SK-MEL-5 (cell line): ENCODE data around the gene ZRANB3. TPM values are rescaled to one million over a fixed set of nuclear protein-coding genes. Genes with fewer than 3 reads are reported as not detected.

Experiments
- DNase-seq: peaks from one replicate; pipeline ENCODE4 v3.0.0-alpha.2; 2016; ENCODE audit warnings: low read depth, low spot score
- in situ Hi-C: cut with HindIII; loops from 2 replicates; pipeline ENCODE4 v1.10.0; 2016; ENCODE audit warnings: low sequenced_read_pairs, high pct_unique_total_duplicates, low pct_unique_long_range_greater_than_20kb
- total RNA-seq: library from RNA; depleted of rRNA; stranded (reverse); fragments of >200 nt; shearing (Covaris generic); gene quantifications from 2 replicates; pipeline ENCODE4 v1.2.3, GENCODE V29; 2014

Gene ZRANB3
- total RNA-seq, 1 experiment from 2014 or later: 9.7 TPM

DNA sequence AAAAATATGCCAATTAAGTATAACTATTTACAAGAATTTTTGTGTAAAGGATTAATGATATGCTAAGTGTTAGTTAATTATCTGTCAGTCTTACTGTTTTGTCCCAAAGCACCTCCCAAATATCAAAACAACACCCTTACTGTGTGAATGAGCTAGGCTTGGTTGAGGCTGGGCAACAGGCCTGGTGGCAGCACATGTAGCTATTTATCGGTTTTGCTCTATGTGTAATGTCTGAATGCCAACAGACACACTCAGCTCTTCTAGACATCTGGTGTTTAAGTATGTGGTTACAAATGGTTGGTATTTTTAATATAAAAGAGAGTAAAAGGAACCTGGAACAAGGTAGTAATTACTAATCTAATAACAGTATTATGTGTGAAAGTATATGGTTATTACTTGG, 303.6 kb downstream of the ZRANB3 start:
- no peak for DNase-seq
- in situ Hi-C loops: no loop called here

DNA sequence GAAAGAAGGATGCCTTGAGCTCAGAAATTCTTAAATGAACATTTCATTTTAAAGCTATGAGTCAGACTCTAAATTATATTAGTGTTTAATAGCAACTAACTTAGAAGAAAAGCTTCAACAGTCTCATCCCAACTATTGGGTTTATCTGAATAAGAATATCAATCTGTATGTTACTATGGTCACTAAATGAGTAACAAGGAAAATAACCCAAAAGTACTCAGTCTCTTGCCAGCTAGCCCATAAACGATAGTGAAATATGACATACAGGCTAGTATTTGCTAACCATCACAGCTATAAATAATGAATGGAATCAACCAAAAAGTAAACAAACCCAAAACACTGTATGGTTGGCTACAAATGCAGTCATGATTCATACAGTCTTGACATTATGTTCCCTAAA, 304.1 kb downstream of the ZRANB3 start:
- no peak for DNase-seq
- in situ Hi-C loops: no loop called here

DNA sequence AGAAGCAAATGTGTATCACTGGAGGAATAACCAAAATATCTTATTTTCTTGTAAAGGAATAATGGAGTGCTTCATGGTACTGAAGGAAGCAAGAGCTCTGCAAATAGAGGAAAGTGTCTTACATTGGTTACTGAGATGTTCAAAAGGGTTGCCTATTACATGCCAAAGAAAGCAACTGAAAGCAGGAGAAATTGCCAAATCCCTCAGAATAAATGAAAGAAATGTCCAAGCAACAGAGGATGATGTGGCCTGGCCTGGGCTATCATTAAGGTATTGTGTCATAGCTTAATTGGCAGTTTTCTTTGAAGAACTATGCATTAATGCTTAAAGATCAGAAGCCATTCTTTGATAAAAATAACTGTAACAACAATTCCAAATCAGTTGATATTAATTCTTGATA, 305.2 kb downstream of the ZRANB3 start:
- no peak for DNase-seq
- in situ Hi-C loops: no loop called here

DNA sequence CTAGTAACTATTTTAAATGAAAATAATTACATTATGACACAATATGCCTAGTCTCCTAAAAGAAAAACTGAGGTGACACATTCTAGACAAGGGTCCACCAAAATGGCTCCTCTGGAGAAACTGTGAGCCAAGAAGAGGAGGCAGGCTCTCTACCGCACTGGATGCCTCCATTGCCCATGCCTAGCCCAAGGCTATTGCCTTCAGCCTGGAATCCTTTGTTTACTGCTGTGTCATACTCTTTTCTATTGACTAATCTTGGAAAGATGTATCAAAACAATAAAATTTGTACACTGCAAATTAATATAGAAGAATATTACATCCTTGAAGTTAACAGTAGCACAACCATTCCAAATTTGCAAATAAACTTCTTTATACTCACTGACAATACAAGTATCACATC, 311.8 kb downstream of the ZRANB3 start:
- no peak for DNase-seq
- in situ Hi-C loops: no loop called here

DNA sequence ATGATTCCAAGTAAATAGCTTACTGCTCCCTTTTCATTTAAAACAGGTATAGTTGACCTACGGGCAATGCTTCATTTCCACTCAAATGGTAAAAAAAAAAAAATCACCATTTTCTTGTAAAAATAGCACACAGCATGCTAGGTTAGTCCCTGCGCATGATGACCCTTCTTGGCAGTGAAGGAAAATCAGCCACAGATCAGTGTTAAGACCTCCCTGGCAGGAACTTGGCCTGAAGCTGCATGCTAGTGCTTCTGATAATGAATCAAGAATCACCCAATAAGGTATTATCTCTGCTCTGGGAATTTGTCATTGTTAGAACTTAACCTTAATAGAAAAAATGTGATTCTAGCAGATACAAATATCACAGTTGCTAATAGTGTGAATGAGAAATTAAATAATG, 312.6 kb downstream of the ZRANB3 start:
- in situ Hi-C loops: no loop called here
- DNase-seq: no peak

DNA sequence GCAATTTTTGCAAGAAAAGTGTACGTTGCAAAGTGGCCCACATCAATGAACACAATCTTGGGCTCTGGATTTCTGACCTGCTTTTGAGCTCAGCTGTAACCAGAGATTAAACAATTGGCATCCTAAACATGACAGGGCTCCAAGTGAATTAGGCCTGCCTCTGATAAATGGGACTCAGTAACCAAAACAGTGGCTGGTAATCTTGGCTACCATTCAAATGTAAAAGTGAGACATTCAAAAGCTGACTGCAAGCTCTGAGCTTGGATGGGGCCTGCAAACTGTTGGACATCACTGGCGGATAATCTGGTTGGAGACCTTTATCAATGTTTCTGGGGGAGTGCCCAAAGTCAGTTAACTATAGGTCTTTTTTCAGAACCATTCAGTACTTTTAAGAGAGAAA, 318.3 kb downstream of the ZRANB3 start:
- DNase-seq: no peak
- in situ Hi-C loops: no loop called here

DNA sequence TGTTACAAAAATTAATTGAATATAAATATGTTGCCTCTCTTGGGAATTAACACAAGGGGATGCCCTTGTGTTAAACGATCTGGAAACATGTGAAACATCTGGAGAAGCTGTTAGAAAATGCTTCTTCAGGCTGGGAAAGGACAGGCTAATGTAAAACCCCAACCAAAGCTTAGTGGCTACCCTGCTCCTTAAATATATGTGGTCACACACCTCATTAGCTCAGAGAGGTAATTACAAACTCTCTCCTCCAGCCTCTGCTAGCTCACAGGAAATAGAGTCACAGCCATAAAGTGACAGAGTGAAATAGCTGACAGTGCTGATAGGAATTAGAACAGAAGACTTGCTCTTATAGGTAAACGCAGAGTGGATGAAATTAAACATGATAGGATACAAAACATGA, 323.0 kb downstream of the ZRANB3 start:
- DNase-seq: no peak
- in situ Hi-C loops: no loop called here

DNA sequence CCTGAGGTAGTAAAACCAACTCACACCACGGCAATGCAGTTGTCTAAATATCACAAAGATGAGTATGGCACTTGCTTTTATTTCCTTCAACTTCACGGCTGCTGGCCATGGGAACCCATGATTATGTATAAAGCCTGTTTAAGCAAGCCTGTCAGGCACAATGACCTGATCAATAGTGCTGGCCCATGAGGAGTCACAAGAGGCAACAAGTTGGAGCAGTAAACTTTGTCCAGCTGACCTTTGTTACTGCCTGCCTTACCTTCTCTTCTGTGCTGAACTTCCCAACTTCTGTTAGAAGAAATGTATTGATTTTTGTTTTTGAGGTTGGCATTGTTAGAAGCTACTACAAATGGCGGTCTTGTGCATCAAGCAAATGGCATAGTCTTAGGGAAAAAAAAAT, 327.1 kb downstream of the ZRANB3 start:
- in situ Hi-C loops: no loop called here

DNA sequence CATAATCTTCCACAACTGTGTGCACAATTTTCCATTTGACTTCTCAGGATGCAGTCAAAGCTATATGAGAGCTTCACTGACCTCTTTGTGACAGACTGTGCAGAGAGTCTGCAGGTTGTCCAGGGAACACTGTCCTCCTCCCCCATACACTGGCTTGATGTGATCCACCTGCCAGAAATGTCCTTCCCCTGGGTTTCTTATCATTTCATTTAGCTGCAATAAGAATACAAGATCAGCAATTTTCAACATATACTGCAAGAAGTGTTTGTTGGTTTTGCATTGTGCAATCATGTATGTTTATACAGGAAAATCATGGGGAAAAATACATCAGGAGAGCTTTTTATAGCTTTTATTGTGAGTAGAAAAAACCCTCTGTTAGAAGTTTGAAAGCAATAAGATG, 328.3 kb downstream of the ZRANB3 start:
- in situ Hi-C loops: no loop called here

More for the DNA sequence above, 327.1 kb downstream of the ZRANB3 start:
- DNase-seq: no peak

DNA sequence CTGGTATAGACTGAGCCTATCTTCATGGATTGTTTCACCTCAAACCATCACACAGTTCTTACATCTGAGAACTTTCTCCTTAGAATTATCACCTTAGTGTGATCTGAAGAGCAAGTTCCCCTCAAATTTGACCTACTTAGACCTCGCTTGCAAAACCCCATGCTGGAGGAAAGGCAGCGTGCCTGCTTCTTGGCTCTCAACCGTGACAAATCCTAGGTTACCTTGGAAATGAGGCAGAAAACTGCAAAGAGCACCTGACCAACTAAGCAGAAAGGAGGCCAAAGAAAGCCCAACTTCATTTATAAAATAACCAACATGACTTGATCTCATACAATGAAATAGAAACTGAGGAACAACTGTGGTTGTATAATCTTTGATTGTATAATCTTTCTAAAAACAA, 332.5 kb downstream of the ZRANB3 start:
- no peak for DNase-seq
- in situ Hi-C loops: no loop called here

More for the DNA sequence above, 328.3 kb downstream of the ZRANB3 start:
- DNase-seq: no peak

DNA sequence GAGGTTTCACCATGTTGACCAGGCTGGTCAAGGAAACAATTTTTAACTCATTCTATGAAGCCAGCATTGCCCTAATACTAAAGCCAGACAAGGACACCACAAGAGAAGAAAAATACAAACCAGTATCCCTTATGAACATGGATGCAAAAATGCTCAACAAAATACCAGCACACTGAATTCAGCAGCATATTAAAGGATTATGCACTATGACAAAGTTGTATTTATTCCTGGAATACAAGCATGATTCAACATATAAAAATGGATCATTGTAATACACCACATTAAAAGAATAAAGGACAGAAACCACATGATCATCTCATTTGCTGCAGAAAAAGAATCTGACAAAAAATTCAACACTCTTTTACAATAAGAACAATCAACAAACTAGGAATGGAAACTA, 340.2 kb downstream of the ZRANB3 start:
- no peak for DNase-seq
- in situ Hi-C loops: no loop called here

DNA sequence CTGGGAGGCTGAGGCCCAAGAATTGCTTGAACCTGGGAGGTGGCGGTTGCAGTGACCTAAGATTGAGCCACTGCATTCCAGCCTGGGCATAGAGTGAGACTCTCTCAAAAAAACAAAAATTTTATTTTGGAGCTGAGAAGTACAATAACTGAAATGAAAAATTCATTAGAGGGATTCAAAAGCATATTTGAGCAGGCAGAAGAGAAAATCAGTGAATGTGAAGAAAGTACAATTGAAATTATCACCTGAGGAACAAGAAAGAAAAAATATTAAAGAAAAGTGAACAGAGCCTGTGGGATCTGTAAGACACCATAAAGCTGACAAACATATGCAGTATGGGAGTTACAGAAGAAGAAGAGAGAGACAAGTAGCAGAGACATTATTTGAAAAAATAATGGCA, 341.9 kb downstream of the ZRANB3 start:
- no peak for DNase-seq
- in situ Hi-C loops: no loop called here

DNA sequence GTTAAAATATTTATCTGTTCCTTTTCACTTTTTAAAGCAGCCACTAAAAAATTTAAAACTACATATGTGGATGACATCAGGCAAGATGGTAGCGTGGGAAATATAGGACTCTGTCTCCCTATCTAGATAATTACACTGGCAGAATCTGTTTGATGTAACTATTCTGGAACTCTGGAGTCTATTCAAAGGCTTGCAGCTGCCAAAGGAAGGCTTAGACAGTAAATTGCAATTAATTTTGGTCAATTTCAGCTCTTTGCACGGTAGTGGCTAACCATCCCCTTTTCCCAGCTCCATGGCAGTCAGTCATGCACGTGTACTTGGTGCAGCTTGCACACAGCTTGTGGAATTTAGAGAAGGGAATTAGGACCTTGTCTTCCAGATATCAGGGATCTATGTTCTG, 343.7 kb downstream of the ZRANB3 start:
- no peak for DNase-seq
- in situ Hi-C loops: no loop called here

DNA sequence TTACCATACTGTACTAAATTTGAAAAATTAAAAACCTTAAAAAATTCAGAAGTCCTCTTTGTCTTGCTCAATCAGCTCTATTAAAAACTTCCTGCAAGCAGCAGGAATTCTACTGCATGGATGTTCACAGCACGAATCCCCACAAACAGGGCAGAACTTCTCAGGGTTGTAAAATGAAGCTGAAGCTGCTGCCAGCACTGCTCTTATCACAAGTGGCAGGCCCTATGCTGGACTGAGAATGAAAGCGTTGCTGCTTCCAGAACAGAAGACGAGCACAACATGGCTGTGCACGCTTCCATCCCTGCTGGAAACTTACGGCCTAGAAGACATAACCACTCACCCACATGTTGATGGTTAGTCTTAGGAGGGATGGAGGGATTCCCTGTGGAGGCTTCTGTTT, 345.0 kb downstream of the ZRANB3 start:
- no peak for DNase-seq
- in situ Hi-C loops: no loop called here

DNA sequence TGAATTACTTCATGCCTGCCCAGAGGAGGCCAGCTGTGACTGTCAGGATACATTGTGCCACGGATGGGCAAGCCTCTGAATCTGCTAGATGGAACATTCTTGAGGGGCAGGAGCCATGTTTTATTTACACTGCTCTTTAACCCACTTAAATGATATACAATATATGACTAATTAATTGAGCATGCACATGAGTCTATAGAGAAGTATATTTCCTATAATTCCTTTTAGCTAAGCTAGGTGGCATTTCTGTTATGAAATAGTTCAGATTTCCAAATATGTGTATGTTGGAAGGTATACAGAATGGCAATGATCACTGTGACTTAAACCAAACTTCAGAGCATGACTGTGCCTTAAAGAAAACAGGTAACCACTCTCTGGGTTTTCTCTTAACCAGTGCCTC, 347.2 kb downstream of the ZRANB3 start:
- in situ Hi-C loops: no loop called here
- no peak for DNase-seq

DNA sequence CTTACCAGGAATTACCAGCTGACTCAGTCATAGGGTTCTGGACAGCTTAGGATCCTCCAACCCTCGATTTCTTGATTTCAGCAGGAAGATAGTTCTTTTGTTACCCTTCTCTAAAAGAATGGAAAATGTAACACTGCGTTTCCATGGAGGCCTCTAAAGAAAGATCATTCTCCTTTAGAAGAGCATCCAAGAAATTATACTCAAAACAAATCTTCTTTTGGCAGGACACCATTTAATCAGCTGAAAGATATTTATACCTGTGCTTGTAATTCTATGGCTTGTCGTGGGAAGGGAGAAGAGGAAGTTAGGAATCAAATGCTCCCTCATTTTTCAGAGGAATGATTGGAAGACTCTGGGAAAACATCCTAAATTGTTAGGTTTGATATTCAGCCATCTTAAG, 348.4 kb downstream of the ZRANB3 start:
- in situ Hi-C loops: no loop called here
- DNase-seq: no peak

DNA sequence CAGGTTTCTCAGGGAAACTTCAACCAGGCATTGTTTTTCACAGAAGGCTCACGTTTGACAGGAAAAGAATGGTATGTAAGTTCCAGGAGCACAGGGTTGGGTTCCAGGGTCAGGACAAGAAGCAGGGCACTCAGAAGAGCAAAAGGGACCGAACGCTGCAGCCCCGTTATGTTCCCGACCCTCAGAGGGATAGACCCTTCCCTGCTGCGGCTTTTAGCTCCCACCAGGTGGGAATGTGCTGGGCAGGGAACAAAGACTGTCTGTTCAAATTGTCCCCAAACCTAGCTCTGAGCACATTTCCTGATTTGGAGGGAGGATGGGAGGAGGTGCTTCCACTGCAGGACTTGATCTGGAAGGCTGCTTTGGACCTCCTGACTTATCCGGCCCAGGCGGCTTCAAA, 348.8 kb downstream of the ZRANB3 start:
- no peak for DNase-seq
- in situ Hi-C loops: no loop called here

DNA sequence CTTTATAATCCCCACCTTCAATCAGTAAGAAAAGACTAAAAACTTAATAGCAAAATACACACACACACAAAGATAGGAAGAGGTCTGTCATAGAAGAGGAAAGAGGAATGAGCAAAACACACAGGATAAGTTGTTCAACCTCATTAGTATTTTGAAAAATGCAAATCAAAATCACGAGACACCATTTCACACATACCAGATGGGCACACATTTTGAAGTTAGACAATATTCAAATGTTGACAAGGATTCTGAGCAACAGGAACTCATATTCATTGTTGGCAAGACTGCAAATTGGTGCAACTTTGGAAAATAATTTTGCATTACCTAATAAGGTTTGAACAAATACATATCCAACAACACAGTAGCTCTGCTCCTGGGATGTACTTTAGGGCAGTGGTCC, 351.3 kb downstream of the ZRANB3 start:
- DNase-seq: no peak
- in situ Hi-C loops: no loop called here

DNA sequence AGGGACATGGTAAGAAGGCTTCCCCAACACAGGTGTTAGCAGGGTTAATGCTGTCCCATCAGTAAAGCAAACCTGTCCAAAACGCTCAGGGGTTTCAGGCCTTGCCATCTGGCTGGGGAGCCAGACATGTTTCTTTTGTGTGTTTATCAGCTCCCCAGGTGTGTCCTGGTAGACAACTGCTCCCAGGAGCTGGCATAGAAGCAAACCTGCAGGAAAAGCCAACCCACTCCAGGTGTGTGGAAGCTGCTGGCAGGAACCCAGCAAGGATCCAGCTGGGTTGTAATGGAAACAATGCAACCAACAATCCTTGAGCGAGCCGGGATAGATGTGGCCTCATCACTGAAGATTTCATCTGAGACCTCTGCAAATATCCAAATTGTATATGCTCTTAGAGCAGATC, 355.8 kb downstream of the ZRANB3 start:
- in situ Hi-C loops: no loop called here
- DNase-seq: no peak

DNA sequence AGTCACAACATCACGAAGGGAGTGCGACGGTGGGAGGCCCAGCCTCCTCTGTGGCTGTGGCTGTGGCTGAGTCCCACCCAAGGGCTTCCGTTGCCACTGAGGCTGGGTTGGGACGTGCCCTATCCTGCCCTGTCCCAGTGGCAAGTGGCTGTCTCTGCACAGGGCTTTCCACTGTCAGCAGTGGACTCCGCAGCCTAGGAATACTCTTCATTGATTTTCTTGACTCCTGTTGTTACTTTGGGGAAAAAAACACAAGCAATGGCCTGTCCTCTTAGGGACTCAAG, 356.3 kb downstream of the ZRANB3 start:
- in situ Hi-C loops: no loop called here
- DNase-seq: no peak
